Spinal cord (tissue), 10 donors: ENCODE measurements around the gene THRAP3. TPM values are rescaled to one million over a fixed set of nuclear protein-coding genes. Genes with fewer than 3 reads are reported as not detected.
"Not testable (repeated sequence)": the region's sequence is repeated elsewhere in the genome, so short reads cannot be mapped to it uniquely, and the experiment has no call there.

Source experiments
- DNase-seq, 6 donors: peaks; one replicate each; pipeline versions ENCODE4 v3.0.0 to v3.0.0-alpha.2; 2013 to 2015; ENCODE audit warnings: low spot score in 6 of 6, low read depth in 4 of 6
- H3K27ac ChIP-seq: one replicate; pipeline ENCODE4 v1.5.1; 2013; ENCODE audit warnings: low read depth, low read length, control low read depth
- H3K27me3 ChIP-seq: one replicate; pipeline ENCODE4 v1.6.1; 2013; ENCODE audit warnings: low read length; ENCODE audit not compliant: control insufficient read depth, insufficient read depth
- H3K36me3 ChIP-seq: one replicate; pipeline ENCODE4 v1.6.1; 2013; ENCODE audit warnings: low read length; ENCODE audit not compliant: control insufficient read depth, insufficient read depth
- H3K4me1 ChIP-seq: one replicate; pipeline ENCODE4 v1.6.1; 2013; ENCODE audit warnings: low read length; ENCODE audit not compliant: control insufficient read depth, insufficient read depth
- H3K4me3 ChIP-seq: one replicate; pipeline ENCODE4 v1.5.1; 2013; ENCODE audit warnings: low read depth, low read length, control low read depth
- H3K9me3 ChIP-seq: one replicate; pipeline ENCODE4 v1.6.1; 2013; ENCODE audit warnings: low read length; ENCODE audit not compliant: control insufficient read depth, insufficient read depth
- WGBS: methylation state at CpG from one replicate; pipeline ENCODE4 v1.1.5; 2013; ENCODE audit warnings: missing lambda C conversion rate; ENCODE audit not compliant: insufficient coverage; 5-methylcytosine and 5-hydroxymethylcytosine counted together
- polyA plus RNA-seq, 2 donors: library from polyadenylated mRNA; unstranded; fragments of 120-200 nt; gene quantifications; one replicate each; pipeline ENCODE4 v1.2.1, GENCODE V29; 2013; ENCODE audit not compliant: insufficient read length in 2 of 2
- total RNA-seq, 2 donors: library from RNA; depleted of rRNA in 1 of 2; stranded (reverse); fragments of 120-200 nt in 1 of 2; fragments of >200 nt in 1 of 2; gene quantifications; one replicate each; pipeline versions ENCODE4 v1.2.3 to v1.2.4, GENCODE V29; 2013 to 2014
- donor health status: healthy.

Gene THRAP3
- total and polyA plus RNA-seq, 4 donors = 69.1 to 88.5 (median 77.9) TPM

GRCh38 chr1:36247538-36247937, 23.3 kb downstream of the THRAP3 start:
- no peak overlapping the region for H3K27ac ChIP-seq
- no peak overlapping the region for H3K4me3 ChIP-seq
- H3K36me3 ChIP-seq = peaks cover 7% of the 10 kb centered on the region
- H3K4me1 ChIP-seq = no peaks in the 10 kb centered on the region
- DNase-seq = no peak
- no peaks in the 10 kb centered on the region for H3K27me3 ChIP-seq
- H3K9me3 ChIP-seq = no peaks in the 10 kb centered on the region
- WGBS = no CpG with 5 or more reads among the region's 3 CpGs

GRCh38 chr1:36248250-36248894, 24.1 kb downstream of the THRAP3 start:
- DNase-seq = no peak
- WGBS = 92% methylated on average over 2 of the region's 4 CpGs
- no peak overlapping the region for H3K27ac ChIP-seq
- no peaks in the 10 kb centered on the region for H3K9me3 ChIP-seq
- H3K27me3 ChIP-seq = no peaks in the 10 kb centered on the region
- peaks cover 5% of the 10 kb centered on the region for H3K36me3 ChIP-seq
- no peak overlapping the region for H3K4me3 ChIP-seq
- H3K4me1 ChIP-seq = no peaks in the 10 kb centered on the region

- peak in 1 of 6 donors; percentile 19 for DNase-seq
- 90% methylated on average over 4 of the region's 9 CpGs for WGBS
- Histone ChIP-seq H3K4me1 (no peaks in the 10 kb centered on the region), H3K27ac (no peak overlapping the region), H3K36me3 (no peaks in the 10 kb centered on the region), H3K27me3 (no peaks in the 10 kb centered on the region), H3K4me3 (no peak overlapping the region), H3K9me3 (no peaks in the 10 kb centered on the region)
Measured at GRCh38 chr1:36251794-36252481, 27.7 kb downstream of the THRAP3 start.

- H3K27ac ChIP-seq, H3K27me3 ChIP-seq, H3K4me3 ChIP-seq, H3K36me3 ChIP-seq, H3K9me3 ChIP-seq, DNase-seq, H3K4me1 ChIP-seq: not testable (repeated sequence)
- WGBS = 100% methylated on average over 4 of the region's 6 CpGs
Measured at GRCh38 chr1:36252482-36252824, 28.2 kb downstream of the THRAP3 start.

- Histone ChIP-seq H3K4me1 (no peaks in the 10 kb centered on the region), H3K36me3 (peaks cover under 1% of the 10 kb centered on the region), H3K9me3 (no peaks in the 10 kb centered on the region), H3K27me3 (no peaks in the 10 kb centered on the region), H3K4me3 (no peak overlapping the region), H3K27ac (no peak overlapping the region)
- DNase-seq = peak in 2 of 6 donors; percentile 10 to 37
- WGBS = 100% methylated on average over 1 of the region's 5 CpGs
Measured at GRCh38 chr1:36253161-36253862, 29.1 kb downstream of the THRAP3 start.

GRCh38 chr1:36256558-36257374, 32.5 kb downstream of the THRAP3 start:
- H3K27ac ChIP-seq = no peak overlapping the region
- WGBS = 77% methylated on average over 7 of the region's 15 CpGs

GRCh38 chr1:36257375-36257767, 33.1 kb downstream of the THRAP3 start:
- no peak for DNase-seq

More at GRCh38 chr1:36256558-36257374, 32.5 kb downstream of the THRAP3 start:
- Histone ChIP-seq H3K9me3 (no peaks in the 10 kb centered on the region), H3K4me3 (no peak overlapping the region), H3K4me1 (no peaks in the 10 kb centered on the region), H3K27me3 (no peaks in the 10 kb centered on the region), H3K36me3 (peaks cover 16% of the 10 kb centered on the region)
- DNase-seq = no peak

GRCh38 chr1:36258960-36259344, 34.7 kb downstream of the THRAP3 start:
- no peak overlapping the region for H3K4me3 ChIP-seq
- no peaks in the 10 kb centered on the region for H3K27me3 ChIP-seq
- no peak overlapping the region for H3K27ac ChIP-seq
- H3K9me3 ChIP-seq = no peaks in the 10 kb centered on the region
- H3K36me3 ChIP-seq = peaks cover 17% of the 10 kb centered on the region
- WGBS = no CpG with 5 or more reads among the region's 1 CpG
- DNase-seq = no peak
- no peaks in the 10 kb centered on the region for H3K4me1 ChIP-seq

More at GRCh38 chr1:36257375-36257767, 33.1 kb downstream of the THRAP3 start:
- Histone ChIP-seq H3K27ac (no peak overlapping the region), H3K4me1 (no peaks in the 10 kb centered on the region), H3K36me3 (peaks cover 16% of the 10 kb centered on the region), H3K4me3 (no peak overlapping the region), H3K9me3 (no peaks in the 10 kb centered on the region), H3K27me3 (no peaks in the 10 kb centered on the region)
- WGBS = 86% methylated on average over 2 of the region's 2 CpGs

GRCh38 chr1:36268981-36269380, 44.7 kb downstream of the THRAP3 start:
- 83% methylated on average over 1 of the region's 6 CpGs for WGBS
- no peak for DNase-seq
- Histone ChIP-seq H3K9me3 (no peaks in the 10 kb centered on the region), H3K27ac (no peak overlapping the region), H3K4me3 (no peak overlapping the region), H3K27me3 (no peaks in the 10 kb centered on the region), H3K36me3 (peaks cover 6% of the 10 kb centered on the region), H3K4me1 (no peaks in the 10 kb centered on the region)
